HG03432 (cell line): ENCODE data around the gene JAK3.

Source experiments
- ATAC-seq: cut with Tn5 transposase; IDR thresholded peaks from one replicate; pipeline ENCODE4 v1.9.1; 2021; ENCODE audit warnings: mild to moderate bottlenecking, moderate library complexity; ENCODE audit not compliant: unreplicated experiment

The JAK3 gene

GRCh38 chr19:17866312-17866963, 18.7 kb upstream of the JAK3 start:
- ATAC-seq, result no peak

GRCh38 chr19:17865364-17866311, 17.9 kb upstream of the JAK3 start:
- no peak for ATAC-seq

- ATAC-seq, result no peak
These were observed 15.9 kb upstream of the JAK3 start for GRCh38 chr19:17863520-17864182.

GRCh38 chr19:17862711-17863519, 15.1 kb upstream of the JAK3 start:
- ATAC-seq, result no peak

DNA sequence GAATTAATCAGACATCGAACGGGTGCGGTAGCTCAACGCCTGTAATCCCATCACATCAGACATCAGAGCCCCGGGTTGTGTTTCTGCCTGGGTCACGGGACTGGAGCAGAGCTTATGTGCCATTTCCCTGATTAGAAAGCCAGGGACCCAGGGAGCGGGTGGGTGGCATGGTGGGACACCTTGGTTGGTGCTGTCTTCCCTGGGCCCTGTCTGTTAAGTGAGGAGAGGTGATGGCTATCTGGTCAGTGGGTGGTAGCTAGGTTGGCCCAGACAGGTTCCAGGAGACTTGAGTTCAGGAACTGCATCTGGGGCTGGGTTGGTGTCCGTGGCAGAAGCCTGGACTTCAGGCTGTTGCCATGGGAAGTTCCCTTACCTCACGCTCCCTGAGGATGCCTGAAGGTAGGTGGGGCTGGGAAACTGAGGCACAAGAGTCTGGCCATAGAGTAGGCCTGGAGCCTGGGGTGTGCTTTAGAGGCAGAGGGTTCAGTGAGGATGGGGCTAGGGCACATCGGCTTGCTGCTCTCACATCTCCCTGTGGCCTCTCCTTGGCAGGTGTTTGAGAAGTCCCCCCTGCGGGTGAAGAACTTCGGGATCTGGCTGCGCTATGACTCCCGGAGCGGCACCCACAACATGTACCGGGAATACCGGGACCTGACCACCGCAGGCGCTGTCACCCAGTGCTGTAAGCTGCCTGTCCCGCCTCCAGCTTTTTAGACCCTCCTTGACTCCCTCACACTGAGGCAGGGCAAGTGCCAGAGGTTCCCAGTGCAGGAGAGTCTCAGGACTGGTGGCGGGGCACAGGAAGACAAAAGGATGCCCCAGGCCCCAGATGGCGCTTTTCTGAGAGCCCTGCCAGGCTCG, 14.0 kb upstream of the JAK3 start:
- ATAC-seq, result no peak

DNA sequence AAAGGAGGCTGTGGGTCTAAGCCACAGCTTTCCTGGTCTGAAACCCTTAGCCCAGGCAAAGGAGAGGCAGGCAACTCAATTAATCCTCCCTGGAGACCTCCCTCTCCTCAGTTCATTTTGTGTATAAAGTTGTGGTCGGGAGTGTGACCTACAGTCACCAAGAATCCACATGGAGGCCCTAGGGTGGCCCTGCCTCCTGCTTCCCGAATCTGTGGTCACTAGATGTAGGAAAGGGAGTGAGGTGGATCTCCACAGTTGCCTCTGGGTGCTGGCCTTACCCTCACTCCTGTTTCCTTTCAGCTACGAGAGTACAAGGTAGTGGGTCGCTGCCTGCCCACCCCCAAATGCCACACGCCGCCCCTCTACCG, 13.2 kb upstream of the JAK3 start:
- no peak for ATAC-seq

DNA sequence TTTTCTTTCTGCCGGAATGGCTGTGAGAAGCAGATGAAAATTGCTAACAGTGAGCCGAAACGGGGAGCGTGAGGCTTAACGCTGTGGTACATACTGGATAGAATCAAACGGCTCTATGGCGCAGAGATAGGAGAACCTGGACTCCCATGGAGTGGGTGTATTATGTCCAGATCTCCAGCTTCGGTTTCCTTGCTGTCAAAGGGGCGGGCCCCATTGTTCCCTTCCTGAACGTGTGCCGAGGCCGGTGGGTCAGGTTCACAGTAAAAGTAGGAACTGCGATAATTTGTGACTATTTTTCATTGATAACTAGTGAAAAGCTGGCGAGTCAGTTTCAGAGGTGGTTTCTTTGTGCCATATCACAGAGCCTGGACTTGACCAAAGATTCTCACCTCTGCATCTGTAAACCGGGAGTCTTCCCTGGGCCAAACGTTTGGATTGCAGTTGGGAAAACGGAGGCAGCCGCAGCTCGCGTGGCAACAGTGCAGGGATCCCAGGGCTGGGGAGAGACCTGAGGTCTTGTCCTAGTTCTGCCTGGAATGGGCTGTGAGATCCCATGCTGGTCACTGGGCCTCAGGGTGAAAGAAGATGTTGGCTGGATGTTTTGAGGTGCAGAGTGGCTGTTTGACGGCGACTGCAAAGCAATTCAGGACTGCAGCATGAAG, 12.7 kb upstream of the JAK3 start:
- no peak for ATAC-seq

- ATAC-seq, result peak; percentile 87
These were observed 11.9 kb upstream of the JAK3 start, which contains the start of gene RPL18A for GRCh38 chr19:17859533-17860330. Gene RPL18A, plus strand, starts transcription at chr19:17859910. Its CDS starts 47 bp downstream, at chr19:17859957.

DNA sequence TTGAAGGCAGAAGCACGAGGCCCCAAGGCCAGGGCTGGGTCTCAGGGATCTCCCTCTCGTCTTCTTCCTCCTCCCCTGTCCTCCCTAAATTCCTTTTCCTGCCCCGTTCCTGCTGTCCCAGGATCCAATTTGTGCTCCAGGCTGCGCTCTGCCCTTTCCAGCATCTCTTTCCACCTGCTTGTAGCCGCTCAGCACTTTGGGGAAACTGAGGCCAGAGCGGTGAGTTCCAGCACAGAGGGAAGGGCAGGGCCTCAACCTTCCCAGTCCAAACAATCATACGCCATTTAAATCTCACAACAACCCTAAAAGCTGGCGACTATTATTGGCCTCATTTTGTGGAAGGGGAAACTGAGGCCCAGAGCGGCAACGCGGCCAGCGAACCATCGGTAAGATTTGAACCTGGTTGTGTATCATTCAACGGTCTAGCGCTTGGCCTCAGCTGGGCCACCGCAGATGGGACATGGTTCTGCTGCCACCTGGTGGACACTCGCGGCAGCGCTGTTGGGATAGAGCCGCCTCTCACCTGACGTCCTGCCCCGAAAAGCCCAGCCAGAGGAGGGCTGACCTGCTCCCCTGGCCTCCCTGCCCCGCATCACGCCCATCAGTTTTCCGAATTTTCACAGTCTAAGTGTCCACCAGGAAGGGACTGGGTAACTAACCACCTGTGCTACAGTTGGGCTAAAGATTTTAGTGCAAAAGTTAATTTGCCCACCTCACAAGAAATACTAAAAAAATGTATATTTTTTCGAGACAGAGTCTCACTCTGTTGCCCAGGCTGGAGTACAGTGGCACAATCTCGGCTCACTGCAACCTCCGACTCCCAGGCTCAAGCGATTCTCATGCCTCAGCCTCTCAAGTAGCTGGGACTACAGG, 7.7 kb upstream of the JAK3 start:
- no peak for ATAC-seq

DNA sequence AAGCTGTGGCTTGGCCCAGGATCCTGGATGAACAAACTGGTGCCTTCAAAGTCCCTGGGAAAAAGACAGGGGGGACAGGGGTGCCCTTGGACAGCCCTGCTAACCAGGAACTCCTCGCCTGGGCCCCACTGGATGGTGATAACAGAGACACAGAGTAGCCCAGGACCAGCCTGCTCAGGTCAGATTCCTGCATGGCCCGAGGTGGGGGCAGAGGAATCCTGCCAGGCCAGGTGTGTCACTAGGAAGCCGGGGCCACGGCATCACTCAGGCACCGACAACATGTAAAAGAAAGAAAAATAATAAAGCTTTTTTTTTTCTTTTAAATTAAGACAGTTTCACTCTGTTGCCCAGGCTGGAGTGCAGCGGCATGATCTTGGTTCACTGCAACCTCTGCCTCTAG, 6.3 kb upstream of the JAK3 start:
- ATAC-seq, result no peak

DNA sequence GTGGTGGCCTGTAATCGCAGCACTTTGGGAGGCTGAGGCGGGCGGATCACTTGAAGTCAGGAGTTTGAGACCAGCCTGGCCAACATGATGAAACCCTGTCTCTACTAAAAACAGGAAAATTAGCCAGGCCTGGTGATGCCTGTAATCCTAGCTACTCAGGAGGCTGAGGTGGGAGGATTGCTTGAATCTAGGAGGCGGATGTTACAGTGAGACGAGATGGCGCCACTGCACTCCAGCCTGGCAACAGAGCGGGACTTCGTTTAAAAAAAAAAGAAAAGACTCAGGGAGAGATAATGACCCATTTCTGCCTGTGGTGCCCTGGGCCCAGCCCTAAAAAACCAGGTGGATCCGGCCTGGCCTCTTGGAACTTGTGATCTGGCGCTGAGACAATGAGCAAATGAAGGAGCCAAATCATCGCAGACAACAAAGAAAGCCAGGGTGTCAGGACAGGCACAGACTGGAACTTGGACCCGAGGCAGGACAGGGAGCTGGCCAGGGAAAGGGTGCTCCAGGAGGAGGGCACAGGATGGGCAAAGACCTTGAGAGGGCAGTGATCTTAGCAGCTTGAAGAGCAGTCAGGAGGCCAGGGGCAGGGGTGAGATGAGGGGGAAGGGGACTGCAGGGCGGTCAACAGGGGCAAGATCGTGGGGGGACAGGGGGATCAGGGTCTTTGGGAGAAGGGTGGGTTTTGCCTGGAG, 962 bp upstream of the JAK3 start:
- ATAC-seq, result no peak

DNA sequence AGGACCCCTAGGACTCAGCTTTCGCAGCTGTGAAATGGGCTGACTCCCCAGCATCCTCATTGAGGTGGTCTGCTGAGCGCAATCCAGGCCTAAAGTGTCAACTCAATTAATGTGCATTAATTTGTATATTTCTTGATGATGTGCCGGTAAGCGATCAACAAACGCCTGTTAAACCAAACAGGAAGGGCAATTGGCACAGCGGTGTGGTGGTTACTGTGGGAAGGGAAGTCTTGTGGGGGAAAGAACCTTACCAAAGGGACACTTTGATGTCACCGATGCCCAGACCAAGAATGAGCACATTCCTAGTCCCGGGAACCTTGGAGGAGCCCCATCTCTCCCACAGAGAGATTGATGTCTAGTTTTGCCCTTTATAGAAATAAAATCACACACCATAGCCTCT, 1.6 kb downstream of the JAK3 start:
- no peak for ATAC-seq

GRCh38 chr19:17843908-17844490, 3.8 kb downstream of the JAK3 start:
- ATAC-seq, result no peak

- no peak for ATAC-seq
These were observed 4.4 kb downstream of the JAK3 start for GRCh38 chr19:17843292-17843827.

DNA sequence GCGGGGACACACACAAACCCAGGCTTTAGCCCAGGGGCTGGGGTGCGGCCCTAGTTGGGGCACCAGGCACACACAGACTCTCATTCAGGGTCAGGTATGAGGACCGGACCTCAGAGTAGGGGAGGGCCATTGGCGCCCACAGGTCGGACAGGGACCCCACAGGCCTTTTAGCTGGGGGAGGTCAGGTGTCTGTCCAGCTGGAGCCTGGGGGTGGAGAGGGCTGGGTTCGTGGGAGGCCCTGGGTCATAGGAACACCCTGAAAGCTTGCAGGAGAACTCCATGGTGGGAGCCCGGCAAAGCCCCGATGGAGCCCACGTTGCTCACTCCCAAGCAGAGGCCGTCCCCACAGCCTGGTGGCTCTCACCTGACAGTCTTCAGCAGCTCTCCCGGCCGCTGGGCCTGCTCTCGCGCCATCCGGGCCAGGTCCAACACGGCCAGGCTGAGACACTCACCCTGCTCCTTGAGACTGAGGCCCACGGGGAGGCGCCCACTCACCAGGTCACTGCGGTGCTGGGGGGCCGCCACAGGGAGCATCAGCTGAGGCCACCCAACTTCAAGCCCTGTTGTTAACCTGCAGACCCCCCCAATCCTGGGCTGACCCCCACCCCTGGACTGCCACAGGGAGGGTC, 5.0 kb downstream of the JAK3 start:
- no peak for ATAC-seq
